ENCODE measurements around the gene NKAIN1.
"Not testable (repeated sequence)": the region's sequence is repeated elsewhere in the genome, so short reads cannot be mapped to it uniquely, and the experiment has no call there.

The NKAIN1 gene

DNA sequence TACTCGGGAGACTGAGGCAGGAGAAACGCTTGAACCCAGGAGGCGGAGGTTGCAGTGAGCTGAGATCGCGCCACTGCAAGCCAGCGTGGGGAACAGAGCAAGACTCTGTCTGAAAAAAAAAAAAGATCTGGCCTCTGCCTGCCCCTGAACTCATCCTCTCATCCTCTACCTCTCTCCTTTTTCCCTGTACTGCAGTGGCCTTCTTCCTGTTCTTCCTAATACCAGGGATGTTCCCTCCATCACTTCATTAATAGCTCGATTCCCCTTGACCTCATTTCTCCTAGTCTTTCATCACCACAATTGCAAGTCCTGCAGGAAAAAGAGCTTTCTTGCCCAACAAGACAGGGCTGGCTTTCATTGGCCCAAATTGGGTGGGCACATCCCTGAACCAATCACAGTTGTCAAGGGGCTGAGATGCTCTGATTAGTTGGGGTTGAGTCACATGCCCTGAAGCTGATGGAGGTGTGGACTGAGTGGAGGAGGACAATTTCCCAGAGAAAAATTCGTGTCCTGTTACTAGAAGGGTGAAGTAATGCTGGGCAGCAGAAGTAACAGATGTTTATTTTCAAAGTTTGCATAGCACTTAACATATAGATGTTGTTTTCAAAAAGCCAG lies 87.4 kb downstream of the NKAIN1 start:
- DNase-seq = no peak

DNA sequence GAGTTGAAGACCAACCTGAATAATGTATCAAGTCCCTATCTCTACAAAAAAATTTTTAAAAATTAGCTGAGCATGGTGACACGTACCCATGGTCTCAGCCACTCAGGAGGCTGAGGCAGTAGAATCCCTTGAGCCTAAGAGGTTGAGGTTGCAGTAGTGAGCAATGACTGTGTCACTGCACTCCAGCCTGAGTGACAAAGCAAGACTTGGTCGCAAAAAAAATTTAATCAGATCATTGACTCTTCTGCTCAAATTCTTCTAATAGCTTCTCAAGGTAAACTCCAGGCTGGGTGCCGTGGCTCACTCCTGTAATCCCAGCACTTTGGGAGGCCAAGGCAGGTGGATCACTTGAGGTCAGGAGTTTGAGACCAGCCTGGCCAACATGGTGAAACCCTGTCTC lies 88.3 kb downstream of the NKAIN1 start:
- DNase-seq = no peak

DNA sequence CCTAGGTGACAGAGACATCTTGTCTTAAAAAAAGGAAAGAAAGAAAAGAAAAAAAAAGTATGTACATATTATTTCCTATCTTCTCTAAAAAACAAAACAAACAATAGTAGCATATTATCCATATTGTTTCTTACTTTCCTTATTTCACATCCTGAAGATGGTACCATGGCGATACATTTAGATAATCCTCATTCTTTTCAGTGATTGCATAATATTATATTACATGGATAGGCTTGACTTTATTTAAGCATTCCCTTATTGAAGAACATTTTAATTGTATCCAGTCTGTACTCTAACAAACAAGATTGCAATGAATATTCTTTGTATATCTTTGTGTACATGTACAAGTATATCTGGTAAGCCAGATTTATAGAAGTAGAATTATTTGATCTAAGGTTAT lies 91.3 kb downstream of the NKAIN1 start:
- DNase-seq = no peak

DNA sequence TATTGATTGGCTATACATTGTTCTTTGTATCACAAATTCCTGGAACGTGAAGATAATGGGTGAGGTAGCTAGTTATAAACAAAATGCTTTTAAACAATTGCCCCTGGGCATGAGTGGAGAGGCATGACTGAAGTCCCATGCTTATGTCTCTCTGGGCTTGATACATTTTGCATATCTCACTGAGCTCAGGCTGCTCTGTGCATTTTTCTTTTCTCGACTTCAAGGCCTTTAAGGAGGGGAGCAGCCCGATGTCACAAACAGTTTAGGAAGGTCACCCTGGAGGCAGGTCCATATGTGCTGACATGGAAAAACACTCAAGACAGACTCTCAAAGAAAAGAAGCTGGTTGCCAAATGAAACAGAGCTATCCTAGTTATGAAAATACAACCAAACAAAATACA lies 94.0 kb downstream of the NKAIN1 start:
- DNase-seq = no peak

DNA sequence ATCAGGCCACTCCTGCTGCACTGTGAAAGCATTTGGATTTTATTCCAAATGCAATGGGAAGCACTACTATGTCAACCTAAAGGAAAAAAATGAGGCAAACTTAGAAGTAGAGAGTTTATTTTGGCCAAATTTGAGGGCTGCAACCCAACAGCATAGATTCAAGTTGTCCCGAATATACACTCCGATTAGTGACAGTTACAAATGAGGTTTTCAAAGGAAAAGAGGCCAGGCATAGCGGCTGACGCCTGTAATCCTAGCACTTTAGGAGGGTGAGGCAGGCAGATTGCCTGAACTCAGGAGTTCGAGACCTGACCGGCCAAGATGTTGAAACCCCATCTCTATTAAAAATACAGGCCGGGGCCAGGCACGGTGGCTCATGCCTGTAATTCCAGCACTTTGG lies 95.2 kb downstream of the NKAIN1 start:
- DNase-seq = no peak

DNA sequence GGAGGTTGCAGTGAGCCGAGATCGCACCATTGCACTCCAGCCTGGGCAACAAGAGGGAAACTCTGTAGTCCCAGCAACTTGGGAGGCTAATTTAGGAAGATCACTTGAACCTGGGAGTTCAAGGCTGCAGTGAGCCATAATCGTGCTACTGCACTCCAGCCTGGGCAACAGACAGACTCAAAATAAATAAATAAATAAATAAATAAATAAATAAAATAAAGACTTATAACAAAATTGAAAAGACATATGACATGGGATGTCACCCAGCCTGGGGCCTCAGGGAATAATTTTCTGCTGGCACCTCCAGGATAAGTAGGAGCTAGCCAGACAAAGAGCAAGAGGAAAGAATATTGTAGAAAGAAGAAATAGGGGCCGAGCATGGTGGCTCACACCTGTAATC lies 96.2 kb downstream of the NKAIN1 start:
- DNase-seq = no peak

DNA sequence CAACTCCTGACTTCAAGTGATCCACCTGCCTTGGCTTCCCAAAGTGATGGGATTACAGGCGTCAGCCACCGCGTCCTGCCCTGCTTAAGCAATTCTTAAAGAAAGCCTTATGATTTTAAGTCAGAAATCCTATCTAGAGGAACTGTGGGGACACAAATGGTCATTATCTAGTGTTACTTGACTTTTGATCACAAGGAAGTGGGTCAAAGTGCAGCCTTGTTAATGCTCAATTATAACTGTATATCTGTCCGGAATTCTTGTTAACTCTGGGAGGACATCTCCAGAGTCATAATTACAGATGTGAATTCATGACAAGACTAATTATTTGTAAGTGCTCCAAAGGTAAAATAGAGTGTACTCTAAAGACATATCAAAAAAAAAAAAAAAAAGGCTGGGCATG lies 97.3 kb downstream of the NKAIN1 start:
- DNase-seq = no peak

DNA sequence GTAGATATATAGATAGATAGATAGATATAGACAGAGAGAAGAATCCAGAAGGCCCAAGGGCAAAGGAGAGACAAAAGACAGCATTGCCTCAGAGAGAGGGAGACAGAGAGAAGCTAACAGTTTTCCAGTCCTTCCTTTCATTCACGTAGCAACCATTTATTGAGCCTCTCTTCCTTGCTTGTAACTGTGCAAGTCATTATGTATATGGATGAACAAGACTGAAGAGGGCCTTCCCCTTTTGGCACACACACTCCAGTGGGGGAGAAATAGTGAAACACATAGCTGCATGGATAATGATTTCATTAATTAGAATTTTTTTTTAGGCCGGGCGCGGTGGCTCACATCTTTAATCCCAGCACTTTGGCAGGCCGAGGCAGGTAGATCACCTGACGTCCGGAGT lies 99.4 kb downstream of the NKAIN1 start:
- DNase-seq = no peak

DNA sequence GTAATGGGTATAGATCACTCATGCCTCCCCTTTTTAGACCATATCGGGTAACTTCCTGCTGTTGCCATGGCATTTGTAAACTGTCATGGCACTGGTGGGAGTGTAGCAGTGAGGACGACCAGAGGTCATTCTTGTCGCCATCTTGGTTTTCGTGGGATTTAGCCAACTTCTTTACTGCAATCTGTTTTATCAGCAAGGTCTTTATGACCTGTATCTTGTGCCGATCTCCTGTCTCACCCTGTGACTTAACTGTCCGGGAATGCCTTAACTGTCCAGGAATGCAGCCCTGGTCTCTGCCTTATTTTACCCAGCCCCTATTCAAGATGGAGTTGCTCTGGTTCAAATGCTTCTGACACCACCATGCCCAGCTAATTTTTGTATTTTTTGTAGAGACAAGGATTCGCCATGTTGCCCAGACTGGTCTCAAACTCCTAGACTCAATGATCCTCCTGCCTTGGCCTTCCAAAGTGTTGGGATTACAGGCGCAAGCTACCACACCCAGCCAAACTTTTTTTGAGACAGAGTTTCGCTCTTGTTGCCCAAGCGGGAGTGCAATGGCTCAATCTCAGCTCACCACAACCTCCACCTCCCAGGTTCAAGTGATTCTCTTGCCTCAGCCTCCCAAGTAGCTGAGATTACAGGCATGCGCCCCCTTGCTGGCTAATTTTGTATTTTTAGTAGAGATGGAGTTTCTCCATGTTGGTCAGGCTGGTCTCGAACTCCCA lies 100.7 kb downstream of the NKAIN1 start:
- DNase-seq = not testable (repeated sequence)

DNA sequence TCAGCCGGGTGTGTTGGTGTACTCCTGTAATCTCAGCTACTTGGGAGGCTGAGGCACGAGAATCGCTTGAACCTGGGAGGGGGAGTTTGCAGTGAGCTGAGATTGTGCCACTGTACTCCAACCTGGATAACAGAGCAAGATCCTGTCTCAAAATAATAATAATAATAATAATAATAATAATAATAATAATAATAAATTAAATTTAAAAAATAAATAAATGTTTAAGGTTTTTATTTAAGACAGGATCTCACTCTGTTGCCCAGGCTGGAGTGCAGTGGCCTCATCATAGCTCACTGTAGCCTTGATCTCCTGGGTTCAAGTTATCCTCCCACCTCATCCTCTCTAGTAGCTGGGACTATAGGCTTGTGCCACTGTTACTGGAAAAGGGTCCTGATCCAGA lies 101.8 kb downstream of the NKAIN1 start:
- DNase-seq = not testable (repeated sequence)

DNA sequence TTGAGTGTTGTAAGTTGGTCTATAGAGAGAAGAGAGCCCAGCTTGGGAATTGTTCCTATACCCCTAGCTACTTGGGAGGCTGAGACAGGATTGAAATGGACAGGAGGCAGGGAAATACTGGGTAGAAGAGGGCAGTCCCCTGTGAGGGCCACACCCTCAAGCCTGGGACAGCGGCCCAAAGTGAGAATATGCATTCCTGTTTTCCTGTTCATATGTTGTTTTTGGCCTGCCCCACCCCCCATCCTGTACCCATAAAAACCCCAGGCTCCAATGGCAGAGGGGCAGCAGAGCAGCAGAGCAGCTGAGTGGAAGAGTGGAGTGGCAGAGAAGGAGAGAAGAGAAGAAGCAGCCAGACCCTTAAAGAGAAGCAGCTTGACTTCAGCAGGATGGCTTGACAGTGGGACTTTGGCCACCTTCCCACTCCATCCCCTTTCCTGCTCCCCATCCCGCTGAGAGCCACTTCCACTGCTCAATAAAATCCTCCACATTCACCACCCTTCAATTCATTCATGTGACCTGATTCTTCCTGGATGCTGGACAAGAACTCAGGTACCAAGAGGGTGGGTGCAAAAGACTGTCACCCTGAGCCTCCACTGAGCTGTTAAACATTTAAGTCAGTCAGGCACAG lies 103.6 kb downstream of the NKAIN1 start:
- no peak for DNase-seq

DNA sequence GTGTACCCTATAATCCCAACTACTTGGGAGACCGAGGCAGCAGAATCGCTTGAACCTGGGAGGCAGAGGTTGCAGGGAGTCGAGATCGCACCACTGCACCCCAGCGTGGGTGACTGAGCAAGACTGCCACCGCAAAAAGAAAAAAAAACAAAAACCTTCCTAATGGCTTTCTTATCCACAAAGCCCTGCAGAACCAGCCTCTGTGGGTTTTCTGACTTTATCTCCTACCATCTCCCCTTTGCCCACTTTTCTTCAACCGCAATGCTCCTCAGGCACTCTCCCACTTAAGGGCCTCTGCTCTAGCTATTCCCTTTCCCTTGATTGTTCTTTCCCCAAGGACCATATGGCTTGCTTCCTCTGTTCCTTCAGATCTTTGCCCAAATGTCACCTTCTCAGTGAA lies 106.3 kb downstream of the NKAIN1 start:
- DNase-seq = no peak

Measured in T-helper 1 cell (primary cell).